Tibial artery (tissue), 4 donors: Measurements from ENCODE around the gene IQCE.
A peak's percentile ranks its signal among the peaks of the same experiment; 100 is the strongest.

Experiments used
- DNase-seq, 2 donors: peaks; one replicate each; pipeline ENCODE4 v3.0.0-alpha.2; 2019
- H3K27ac ChIP-seq, 2 donors: fragments of 200-600 bp; sonication (generic) in 1 of 2; 1 replicate in 1 of 2; 2 replicates in 1 of 2; pipeline ENCODE4 v1.5.1; 2018 to 2019; ENCODE audit warnings: mild to moderate bottlenecking in 1 of 2
- H3K27me3 ChIP-seq, 2 donors: fragments of 200-600 bp; sonication (generic) in 1 of 2; one replicate each; pipeline versions ENCODE4 v1.5.1 to v1.6.0; 2016 to 2019
- H3K36me3 ChIP-seq, 3 donors: fragments of 200-600 bp; sonication (generic) in 2 of 3; one replicate each; pipeline ENCODE4 v1.5.1; 2016 to 2019; ENCODE audit warnings: mild to moderate bottlenecking in 2 of 3
- H3K4me1 ChIP-seq, 4 donors: fragments of 200-600 bp; sonication (generic) in 2 of 4; 1 replicate in 3 of 4; 2 replicates in 1 of 4; pipeline ENCODE4 v1.5.1; 2016 to 2019
- H3K4me3 ChIP-seq, 2 donors: fragments of 200-600 bp; sonication (generic) in 1 of 2; 1 replicate in 1 of 2; 2 replicates in 1 of 2; pipeline ENCODE4 v1.5.1; 2018 to 2019; ENCODE audit warnings: mild to moderate bottlenecking in 2 of 2
- H3K9me3 ChIP-seq, 3 donors: fragments of 200-600 bp; sonication (generic) in 1 of 3; one replicate each; pipeline ENCODE4 v1.5.1; 2016 to 2019
- CTCF ChIP-seq, 2 experiments: fragments of 200-600 bp in 1 of 2; fragments of 450-650 bp in 1 of 2; IDR thresholded peaks; one replicate each; pipeline ENCODE4 v1.5.1; 2017 to 2019; ENCODE audit warnings: antibody characterized with exemption in 2 of 2, mild to moderate bottlenecking in 1 of 2, moderate library complexity in 1 of 2
- intact Hi-C: fragments of 100-400 bp; cut with DNase I; formaldehyde crosslinking; loops from one replicate; pipeline ENCODE4 v1.15.0; 2023; ENCODE audit warnings: low total_unique reads

IQCE gene

GRCh38 chr7:2537981-2538851 lies 20.6 kb upstream of the IQCE start:
- peaks cover 33 to 60% (median 53%) of the 10 kb centered on the region in 3 donors for H3K36me3 ChIP-seq
- intact Hi-C loops = no loop called here
- no peaks in the 10 kb centered on the region for H3K27me3 ChIP-seq
- no peaks in the 10 kb centered on the region for H3K4me1 ChIP-seq
- no peak for TF ChIP-seq CTCF (IDR thresholded peaks at IDR 0.05)
- H3K27ac ChIP-seq = no peak overlapping the region
- DNase-seq = peak in 1 of 2 donors; percentile 56
- no peak overlapping the region for H3K4me3 ChIP-seq
- H3K9me3 ChIP-seq = no peaks in the 10 kb centered on the region

GRCh38 chr7:2539031-2539911 lies 19.5 kb upstream of the IQCE start:
- Histone ChIP-seq H3K4me1 (no peaks in the 10 kb centered on the region), H3K9me3 (no peaks in the 10 kb centered on the region), H3K36me3 (peaks cover 41 to 70% (median 63%) of the 10 kb centered on the region in 3 donors), H3K4me3 (no peak overlapping the region), H3K27ac (no peak overlapping the region), H3K27me3 (no peaks in the 10 kb centered on the region)
- TF ChIP-seq CTCF (IDR thresholded peaks at IDR 0.05) = no peak
- peak in 1 of 2 donors; percentile 52 for DNase-seq
- intact Hi-C loops = no loop called here

GRCh38 chr7:2540133-2540532 lies 18.6 kb upstream of the IQCE start:
- peak in 1 of 2 donors; percentile 35 for DNase-seq
- Histone ChIP-seq H3K27me3 (no peaks in the 10 kb centered on the region), H3K9me3 (no peaks in the 10 kb centered on the region), H3K4me1 (no peaks in the 10 kb centered on the region), H3K27ac (no peak overlapping the region), H3K4me3 (no peak overlapping the region), H3K36me3 (peaks cover 49 to 79% (median 70%) of the 10 kb centered on the region in 3 donors)
- intact Hi-C loops = no loop called here
- no peak for TF ChIP-seq CTCF (IDR thresholded peaks at IDR 0.05)

- Histone ChIP-seq H3K27ac (no peak overlapping the region), H3K27me3 (no peaks in the 10 kb centered on the region), H3K4me3 (no peak overlapping the region), H3K9me3 (no peaks in the 10 kb centered on the region), H3K36me3 (peaks cover 52 to 84% (median 74%) of the 10 kb centered on the region in 3 donors), H3K4me1 (no peaks in the 10 kb centered on the region)
- peak in 1 of 2 donors; percentile 63 for DNase-seq
- intact Hi-C loops = no loop called here
- TF ChIP-seq CTCF (IDR thresholded peaks at IDR 0.05) = no peak
These were observed 18.1 kb upstream of the IQCE start for GRCh38 chr7:2540641-2541051.

GRCh38 chr7:2541291-2542010 lies 17.3 kb upstream of the IQCE start:
- H3K4me1 ChIP-seq = no peaks in the 10 kb centered on the region
- H3K27me3 ChIP-seq = no peaks in the 10 kb centered on the region
- H3K9me3 ChIP-seq = no peaks in the 10 kb centered on the region
- TF ChIP-seq CTCF (IDR thresholded peaks at IDR 0.05) = no peak
- peaks cover 60 to 92% (median 82%) of the 10 kb centered on the region in 3 donors for H3K36me3 ChIP-seq
- peak in 1 of 2 donors; percentile 64 for DNase-seq
- intact Hi-C loops = no loop called here
- no peak overlapping the region for H3K4me3 ChIP-seq
- no peak overlapping the region for H3K27ac ChIP-seq
